ENCODE measurements around the gene SSR2.

The SSR2 gene

DNA sequence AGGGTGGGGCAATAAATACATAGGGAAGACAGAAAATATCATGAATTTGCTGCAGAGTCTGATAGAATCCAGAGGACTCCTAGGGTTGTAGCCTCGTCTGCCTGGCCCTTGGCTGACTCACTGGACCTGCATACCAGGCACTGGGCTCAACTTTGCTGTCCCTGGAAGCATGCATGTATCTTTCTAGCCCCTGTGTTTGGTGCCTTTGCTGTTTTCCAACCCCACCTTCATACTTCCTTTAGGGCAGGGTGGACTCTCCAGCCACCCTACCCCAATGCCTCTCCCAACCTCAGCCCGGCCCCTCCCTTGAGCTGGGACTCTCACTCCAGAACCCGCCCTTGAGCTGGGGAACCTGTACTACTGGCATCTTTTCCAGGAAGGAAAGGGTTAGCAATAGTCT lies 41.4 kb upstream of the SSR2 start:
- Histone ChIP-seq H3K27ac (no peak overlapping the region), H3K36me3 (ENCODE audit: insufficient read depth, low read length) (no peaks in the 10 kb centered on the region), H3K4me3 (no peak overlapping the region), H3K9ac (ENCODE audit: insufficient read length) (no peak overlapping the region), H3K9me3 (ENCODE audit: low read depth, low read length) (no peaks in the 10 kb centered on the region)
- no peak for TF ChIP-seq POLR2AphosphoS5 (IDR thresholded peaks at IDR 0.05; ENCODE audit: borderline replicate concordance, low read depth, low read length)
- TF ChIP-seq FOXP2 (optimal IDR thresholded peaks at IDR 0.05; ENCODE audit: control extremely low read depth, extremely low read length, insufficient read depth): no peak
- TF ChIP-seq EZH2 (IDR thresholded peaks at IDR 0.05): no peak
- DNase-seq (ENCODE audit: low read depth, low spot score): no peak

DNA sequence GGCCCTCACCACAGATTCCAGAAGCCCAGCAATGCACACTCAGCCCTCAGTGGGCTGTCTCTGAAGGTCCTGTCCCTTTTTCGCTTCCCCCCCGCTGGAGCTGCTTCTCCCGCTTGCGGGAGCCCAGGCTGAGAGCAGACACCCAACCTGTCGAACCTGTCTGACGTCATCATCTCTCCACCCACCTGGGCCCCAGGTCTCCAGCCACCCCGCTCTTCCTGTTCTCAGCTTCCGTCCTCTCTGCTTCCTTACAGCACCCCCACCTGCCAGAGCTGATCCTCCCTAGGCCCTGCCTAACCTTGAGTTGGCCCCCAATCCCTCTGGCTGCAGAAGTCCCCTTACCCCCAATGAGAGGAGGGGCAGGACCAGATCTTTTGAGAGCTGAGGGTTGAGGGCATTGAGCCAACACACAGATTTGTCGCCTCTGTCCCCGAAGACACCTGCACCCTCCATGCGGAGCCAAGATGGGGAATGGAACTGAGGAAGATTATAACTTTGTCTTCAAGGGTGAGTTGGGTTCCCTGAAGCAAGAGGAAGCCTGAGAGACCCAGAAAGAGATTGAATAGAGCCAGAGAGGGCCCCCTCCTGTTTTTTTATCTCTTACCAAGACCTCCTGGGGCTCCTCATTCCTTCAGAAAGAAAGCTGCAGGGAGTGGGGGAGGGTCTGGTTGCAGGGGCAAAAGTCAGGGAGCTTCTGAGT lies 40.3 kb upstream of the SSR2 start, which contains the start of gene RAB25:
TSS of gene RAB25 (plus strand) at position 224 of the 700 bp plus-strand sequence. CDS start at position 465, 241 bp downstream.
- Histone ChIP-seq H3K36me3 (ENCODE audit: insufficient read depth, low read length) (no peaks in the 10 kb centered on the region), H3K4me3 (peak within 1 kb of the TSS; percentile 57), H3K9ac (ENCODE audit: insufficient read length) (peak within 1 kb of the TSS; percentile 32), H3K9me3 (ENCODE audit: low read depth, low read length) (no peaks in the 10 kb centered on the region), H3K27ac (peak within 1 kb of the TSS; percentile 66)
- TF ChIP-seq EZH2 (IDR thresholded peaks at IDR 0.05): no peak
- TF ChIP-seq FOXP2 (optimal IDR thresholded peaks at IDR 0.05; ENCODE audit: control extremely low read depth, extremely low read length, insufficient read depth): no peak
- no peak for TF ChIP-seq POLR2AphosphoS5 (IDR thresholded peaks at IDR 0.05; ENCODE audit: borderline replicate concordance, low read depth, low read length)
- peak; percentile 63 for DNase-seq (ENCODE audit: low read depth, low spot score)

DNA sequence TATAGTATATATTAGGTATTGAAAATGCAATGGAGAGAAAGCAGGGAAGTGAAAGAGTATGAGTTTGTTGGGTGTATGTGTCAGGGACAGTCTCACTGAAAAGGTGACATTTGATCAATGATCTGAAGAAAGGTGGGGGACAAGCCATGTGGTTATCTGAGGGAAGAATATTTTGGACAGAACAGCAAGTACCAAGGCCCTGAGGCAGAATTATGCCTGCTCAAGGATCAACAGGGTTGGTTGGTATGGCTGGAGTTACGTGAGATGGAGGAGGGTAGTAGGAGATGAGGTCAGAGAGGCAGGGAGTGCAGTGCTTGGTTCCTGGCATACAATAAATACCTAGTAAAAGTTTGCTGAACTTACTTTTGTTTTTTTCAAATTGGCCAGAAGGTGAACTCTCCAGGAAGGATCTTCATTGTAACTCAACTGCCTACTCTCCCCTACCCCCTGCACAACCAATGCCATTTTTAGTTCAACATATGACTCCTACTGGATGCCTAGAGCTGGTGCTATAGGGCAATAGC lies 35.6 kb upstream of the SSR2 start:
- Histone ChIP-seq H3K36me3 (ENCODE audit: insufficient read depth, low read length) (peaks cover 1% of the 10 kb centered on the region; the same call in 1 of the 2 replicates), H3K4me3 (no peak overlapping the region), H3K9me3 (ENCODE audit: low read depth, low read length) (no peaks in the 10 kb centered on the region), H3K9ac (ENCODE audit: insufficient read length) (no peak overlapping the region), H3K27ac (no peak overlapping the region)
- DNase-seq (ENCODE audit: low read depth, low spot score): no peak
- TF ChIP-seq POLR2AphosphoS5 (IDR thresholded peaks at IDR 0.05; ENCODE audit: borderline replicate concordance, low read depth, low read length): no peak

DNA sequence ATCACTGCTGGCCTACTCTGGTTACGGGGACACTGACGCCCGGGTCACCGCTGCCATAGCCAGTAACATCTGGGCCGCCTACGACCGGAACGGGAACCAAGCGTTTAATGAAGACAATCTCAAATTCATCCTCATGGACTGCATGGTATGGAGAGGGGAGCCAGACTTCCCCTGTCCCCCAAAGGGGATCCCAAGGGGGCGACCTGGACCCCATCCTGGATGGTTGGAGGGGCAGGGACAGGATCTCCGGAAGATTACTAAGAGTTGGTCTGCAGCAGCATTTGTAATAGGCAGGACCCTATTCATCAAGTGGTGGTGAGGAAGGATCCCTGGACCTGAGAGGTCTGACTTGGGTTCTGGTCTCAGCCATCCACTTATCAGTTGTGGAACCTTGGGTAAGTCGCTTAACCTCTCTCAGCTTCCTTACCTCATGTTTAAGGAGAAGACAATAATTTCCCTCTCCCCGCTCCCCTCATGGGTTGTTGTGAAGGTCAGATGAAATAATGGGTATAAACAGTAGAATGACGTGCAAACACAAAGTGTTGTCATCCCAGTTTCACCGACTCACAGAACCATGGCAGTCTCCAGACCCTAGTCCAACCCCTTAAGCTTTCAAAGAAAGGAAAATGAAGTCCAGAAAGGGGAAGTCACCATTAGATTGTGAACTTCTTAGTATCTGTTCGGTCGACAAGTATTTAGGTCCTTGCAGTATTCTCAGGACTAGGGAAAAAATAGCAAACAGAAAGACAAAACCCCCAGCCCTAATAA lies 34.7 kb upstream of the SSR2 start:
- Histone ChIP-seq H3K9me3 (ENCODE audit: low read depth, low read length) (no peaks in the 10 kb centered on the region), H3K9ac (ENCODE audit: insufficient read length) (peak overlapping the region; percentile 83), H3K4me3 (peak overlapping the region; percentile 97), H3K27ac (no peak overlapping the region), H3K36me3 (ENCODE audit: insufficient read depth, low read length) (peaks cover 3% of the 10 kb centered on the region; the same call in 1 of the 2 replicates)
- TF ChIP-seq EZH2 (IDR thresholded peaks at IDR 0.05): no peak
- DNase-seq (ENCODE audit: low read depth, low spot score): no peak

DNA sequence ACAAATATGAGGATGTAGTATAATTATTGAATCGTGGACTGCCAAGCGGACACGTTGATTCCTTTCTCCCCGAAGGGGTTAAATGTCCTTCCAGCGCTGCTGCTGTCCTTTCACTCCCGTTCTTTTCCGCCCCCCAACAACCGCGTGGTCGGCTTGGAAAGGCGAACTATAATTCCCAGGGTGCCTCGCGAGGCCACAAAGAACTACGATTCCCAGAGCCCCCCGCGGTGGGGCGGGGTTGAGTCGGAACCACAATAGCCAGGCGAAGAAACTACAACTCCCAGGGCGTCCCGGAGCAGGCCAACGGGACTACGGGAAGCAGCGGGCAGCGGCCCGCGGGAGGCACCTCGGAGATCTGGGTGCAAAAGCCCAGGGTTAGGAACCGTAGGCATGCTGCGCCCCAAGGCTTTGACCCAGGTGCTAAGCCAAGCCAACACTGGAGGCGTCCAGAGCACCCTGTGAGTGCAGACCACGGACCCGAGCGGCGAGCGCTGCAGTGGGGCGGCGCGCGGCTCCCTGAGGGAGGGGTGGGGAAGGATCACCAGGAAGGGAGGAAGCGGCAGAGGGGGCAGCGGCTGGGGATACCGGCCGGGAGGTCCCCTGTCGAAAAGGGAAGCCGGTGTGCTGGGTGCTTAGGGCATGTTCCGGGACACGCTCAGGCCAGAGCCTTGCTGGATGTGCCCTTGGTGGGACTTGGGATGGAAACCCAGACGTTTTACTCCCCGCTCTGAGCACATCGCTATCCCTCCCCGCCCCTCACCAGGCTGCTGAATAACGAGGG lies 33.9 kb upstream of the SSR2 start, which contains the start of gene LAMTOR2:
TSS of gene LAMTOR2 (plus strand) at position 283 of the 781 bp plus-strand sequence. CDS start at position 391, 108 bp downstream.
- H3K4me3 ChIP-seq: peak within 1 kb of the TSS; percentile 97
- DNase-seq (ENCODE audit: low read depth, low spot score): peak; percentile 75
- H3K9me3 ChIP-seq (ENCODE audit: low read depth, low read length): no peaks in the 10 kb centered on the region
- H3K27ac ChIP-seq: peak within 1 kb of the TSS; percentile 99
- TF ChIP-seq POLR2AphosphoS5 (IDR thresholded peaks at IDR 0.05; ENCODE audit: borderline replicate concordance, low read depth, low read length) (peak; percentile 86), FOXP2 (optimal IDR thresholded peaks at IDR 0.05; ENCODE audit: control extremely low read depth, extremely low read length, insufficient read depth) (peak; percentile 69), EZH2 (IDR thresholded peaks at IDR 0.05) (no peak)
- peak within 1 kb of the TSS; percentile 96 for H3K9ac ChIP-seq (ENCODE audit: insufficient read length)
- peaks cover 9% of the 10 kb centered on the region; the same call in 1 of the 2 replicates for H3K36me3 ChIP-seq (ENCODE audit: insufficient read depth, low read length)

- Histone ChIP-seq H3K9ac (ENCODE audit: insufficient read length) (peak within 1 kb of the TSS; percentile 96), H3K9me3 (ENCODE audit: low read depth, low read length) (no peaks in the 10 kb centered on the region), H3K4me3 (peak within 1 kb of the TSS; percentile 97), H3K36me3 (ENCODE audit: insufficient read depth, low read length) (peaks cover 15% of the 10 kb centered on the region; the same call in 1 of the 2 replicates), H3K27ac (peak within 1 kb of the TSS; percentile 99)
- no peak for TF ChIP-seq POLR2AphosphoS5 (IDR thresholded peaks at IDR 0.05; ENCODE audit: borderline replicate concordance, low read depth, low read length)
- no peak for TF ChIP-seq FOXP2 (optimal IDR thresholded peaks at IDR 0.05; ENCODE audit: control extremely low read depth, extremely low read length, insufficient read depth)
- TF ChIP-seq EZH2 (IDR thresholded peaks at IDR 0.05): no peak
- no peak for DNase-seq (ENCODE audit: low read depth, low spot score)
Measured at GRCh38 chr1:156053768-156054499, 33.2 kb upstream of the SSR2 start, which contains the start of gene UBQLN4. TSS of gene UBQLN4 (minus strand) at chr1:156053798. CDS start at chr1:156053701, 97 bp downstream.

Measured in SK-N-MC (cell line).